AG09309 (cell line): ENCODE results near the gene FKBP9.

Experiments used
- DNase-seq: peaks from one replicate; pipeline ENCODE4 v3.0.0-alpha.2; 2010; ENCODE audit warnings: low read depth
- H3K4me3 ChIP-seq: 2 replicates; pipeline ENCODE4 v1.5.1; 2011; ENCODE audit warnings: mild to moderate bottlenecking, low read depth, low read length, moderate library complexity; ENCODE audit not compliant: control insufficient read depth
- TF ChIP-seq, protein P1 (sequence below): IDR thresholded peaks from 2 replicates; pipeline ENCODE4 v1.5.1; 2011; ENCODE audit warnings: mild to moderate bottlenecking, low read depth, low read length, inconsistent platforms; ENCODE audit not compliant: insufficient read depth, control insufficient read depth; ENCODE audit errors: missing control alignments

Gene FKBP9

DNA sequence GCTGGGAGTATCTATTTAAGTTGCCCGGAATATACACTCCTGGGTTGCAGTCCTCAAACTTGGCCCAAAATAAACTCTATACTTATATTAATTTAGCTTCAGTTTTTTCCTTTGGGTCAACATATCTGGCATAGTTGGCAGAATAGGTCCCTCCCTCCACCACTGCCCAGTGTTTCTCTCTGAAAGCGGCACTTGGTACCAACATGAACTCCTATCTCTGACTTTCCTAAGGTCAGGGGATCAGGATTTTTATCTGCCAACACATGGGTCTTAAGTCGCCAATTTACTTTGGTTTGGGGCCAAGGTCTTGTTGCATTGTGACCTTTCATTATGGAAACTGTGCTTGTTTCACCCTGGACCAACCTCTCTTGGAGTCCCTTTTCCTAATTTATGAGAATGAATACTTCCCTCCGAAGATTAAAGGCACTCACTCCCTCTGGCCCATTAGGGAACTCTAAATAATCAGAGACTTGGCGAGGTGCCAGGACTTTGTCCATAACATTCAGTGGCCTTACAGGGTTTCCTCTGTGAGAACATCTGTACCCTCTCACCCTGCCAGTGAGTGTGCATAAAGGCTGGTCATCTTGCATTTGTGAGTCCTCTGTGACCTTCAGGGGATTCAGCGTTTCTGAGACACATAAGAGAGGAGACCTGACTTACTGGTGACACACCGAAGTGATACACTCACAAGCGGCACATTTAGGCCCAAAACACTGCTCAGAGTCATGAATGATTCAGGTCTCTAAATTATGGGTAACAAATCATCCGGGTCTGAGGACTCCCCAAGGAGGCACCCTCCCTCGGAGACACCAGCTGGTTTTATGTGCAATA lies 19.7 kb upstream of the FKBP9 start:
- DNase-seq: no peak
- TF ChIP-seq, protein P1, sequence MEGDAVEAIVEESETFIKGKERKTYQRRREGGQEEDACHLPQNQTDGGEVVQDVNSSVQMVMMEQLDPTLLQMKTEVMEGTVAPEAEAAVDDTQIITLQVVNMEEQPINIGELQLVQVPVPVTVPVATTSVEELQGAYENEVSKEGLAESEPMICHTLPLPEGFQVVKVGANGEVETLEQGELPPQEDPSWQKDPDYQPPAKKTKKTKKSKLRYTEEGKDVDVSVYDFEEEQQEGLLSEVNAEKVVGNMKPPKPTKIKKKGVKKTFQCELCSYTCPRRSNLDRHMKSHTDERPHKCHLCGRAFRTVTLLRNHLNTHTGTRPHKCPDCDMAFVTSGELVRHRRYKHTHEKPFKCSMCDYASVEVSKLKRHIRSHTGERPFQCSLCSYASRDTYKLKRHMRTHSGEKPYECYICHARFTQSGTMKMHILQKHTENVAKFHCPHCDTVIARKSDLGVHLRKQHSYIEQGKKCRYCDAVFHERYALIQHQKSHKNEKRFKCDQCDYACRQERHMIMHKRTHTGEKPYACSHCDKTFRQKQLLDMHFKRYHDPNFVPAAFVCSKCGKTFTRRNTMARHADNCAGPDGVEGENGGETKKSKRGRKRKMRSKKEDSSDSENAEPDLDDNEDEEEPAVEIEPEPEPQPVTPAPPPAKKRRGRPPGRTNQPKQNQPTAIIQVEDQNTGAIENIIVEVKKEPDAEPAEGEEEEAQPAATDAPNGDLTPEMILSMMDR: no peak
- H3K4me3 ChIP-seq: no peak overlapping the region

DNA sequence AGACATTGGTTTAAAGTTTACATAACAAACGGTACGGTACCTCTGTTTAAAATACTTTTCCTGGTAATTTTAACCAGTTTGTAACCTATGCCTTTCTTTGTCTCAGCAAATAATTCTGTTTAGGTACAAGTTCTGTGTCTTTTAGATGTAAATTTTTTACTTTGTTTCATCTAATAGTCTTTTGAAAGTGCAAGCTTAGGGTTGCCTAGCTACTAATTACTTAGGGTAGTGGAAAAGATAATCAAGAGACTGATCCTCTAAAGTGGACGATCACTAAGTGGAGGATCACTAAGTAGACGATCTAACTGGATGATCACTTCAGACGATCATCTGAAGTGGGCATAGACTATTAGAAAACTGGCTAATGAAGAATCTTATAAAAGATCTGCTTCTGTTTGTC lies 16.1 kb upstream of the FKBP9 start:
- DNase-seq: no peak
- peak overlapping the region; percentile 93 for H3K4me3 ChIP-seq
- TF ChIP-seq, protein P1: no peak

DNA sequence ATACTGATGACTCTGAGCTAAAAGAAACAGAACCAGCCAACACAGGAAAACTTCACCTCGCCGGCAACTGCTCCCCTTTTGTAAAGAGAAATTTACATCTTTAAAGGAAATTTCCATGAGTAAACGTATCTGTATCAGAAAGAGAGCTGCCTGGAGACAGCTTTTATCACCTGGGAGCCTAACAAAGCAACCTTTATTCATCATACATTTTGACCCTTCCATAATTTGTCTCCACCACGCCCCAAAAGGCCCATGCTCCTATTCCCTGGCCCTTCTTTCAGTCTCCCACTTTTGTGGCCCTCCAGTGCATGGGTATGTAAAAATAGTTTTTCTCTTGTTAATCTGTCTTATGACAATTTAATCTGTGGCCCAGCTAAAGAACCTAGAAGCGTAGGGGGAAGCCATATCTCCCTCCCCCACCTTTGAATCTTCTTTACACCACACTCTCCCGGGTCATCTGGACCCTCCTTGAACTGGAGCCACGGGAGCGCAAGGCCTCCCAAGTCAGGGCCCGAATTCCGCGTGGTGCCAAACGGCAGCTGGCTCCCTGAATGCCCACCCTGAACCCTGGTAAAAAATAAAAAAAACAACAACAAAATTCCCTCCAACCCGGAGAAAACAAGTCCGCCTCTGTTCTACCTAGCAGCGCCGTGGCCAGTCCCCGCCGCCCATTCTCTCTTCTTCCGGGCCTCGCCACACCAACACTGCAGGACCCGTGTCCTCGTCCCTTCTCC lies 15.4 kb upstream of the FKBP9 start:
- H3K4me3 ChIP-seq: peak overlapping the region; percentile 93
- TF ChIP-seq, protein P1: no peak
- DNase-seq: no peak

DNA sequence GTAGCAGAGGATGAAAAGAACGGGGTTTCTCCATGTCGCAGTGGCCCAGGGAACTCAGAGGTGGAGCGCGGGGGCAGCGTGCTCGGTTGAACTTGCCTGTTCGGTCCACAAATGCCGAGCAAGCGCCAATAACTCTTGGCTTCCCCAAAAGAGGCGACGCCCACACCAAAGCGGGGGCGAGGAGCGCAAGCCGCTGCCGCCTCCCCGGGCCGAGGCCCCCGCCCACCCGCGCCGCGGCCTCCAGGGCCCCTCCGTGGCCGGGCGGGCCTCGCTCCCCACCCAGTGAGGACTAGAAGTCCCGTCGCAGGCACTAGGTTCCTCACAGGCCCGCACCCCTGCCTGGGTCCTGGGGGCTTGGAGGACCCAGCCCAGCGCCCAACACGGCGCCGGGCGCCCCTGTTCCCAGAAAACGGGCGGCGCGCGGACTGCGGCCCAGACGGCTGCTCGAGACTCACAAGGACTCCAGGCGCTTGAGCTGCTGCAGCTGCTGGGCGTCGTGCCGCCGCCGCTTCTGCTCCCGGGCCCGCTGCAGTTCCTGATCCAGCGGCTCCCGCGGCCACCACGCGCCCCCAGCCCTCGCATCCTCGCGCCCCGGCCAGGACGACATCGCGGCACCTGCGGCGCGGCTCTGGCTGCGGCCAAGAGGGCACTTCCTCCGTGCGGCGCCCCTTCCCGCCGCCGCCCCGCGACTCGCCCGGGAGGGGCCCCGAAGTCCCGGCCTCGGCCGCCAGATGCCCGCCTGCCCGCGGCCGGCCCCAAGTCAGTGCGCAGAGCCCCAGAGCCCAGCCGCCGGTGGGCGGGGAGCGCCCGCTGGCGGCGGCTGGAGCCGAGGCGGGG lies 14.6 kb upstream of the FKBP9 start:
- no peak for DNase-seq
- peak overlapping the region; percentile 93 for H3K4me3 ChIP-seq
- TF ChIP-seq, protein P1: peak; percentile 39

DNA sequence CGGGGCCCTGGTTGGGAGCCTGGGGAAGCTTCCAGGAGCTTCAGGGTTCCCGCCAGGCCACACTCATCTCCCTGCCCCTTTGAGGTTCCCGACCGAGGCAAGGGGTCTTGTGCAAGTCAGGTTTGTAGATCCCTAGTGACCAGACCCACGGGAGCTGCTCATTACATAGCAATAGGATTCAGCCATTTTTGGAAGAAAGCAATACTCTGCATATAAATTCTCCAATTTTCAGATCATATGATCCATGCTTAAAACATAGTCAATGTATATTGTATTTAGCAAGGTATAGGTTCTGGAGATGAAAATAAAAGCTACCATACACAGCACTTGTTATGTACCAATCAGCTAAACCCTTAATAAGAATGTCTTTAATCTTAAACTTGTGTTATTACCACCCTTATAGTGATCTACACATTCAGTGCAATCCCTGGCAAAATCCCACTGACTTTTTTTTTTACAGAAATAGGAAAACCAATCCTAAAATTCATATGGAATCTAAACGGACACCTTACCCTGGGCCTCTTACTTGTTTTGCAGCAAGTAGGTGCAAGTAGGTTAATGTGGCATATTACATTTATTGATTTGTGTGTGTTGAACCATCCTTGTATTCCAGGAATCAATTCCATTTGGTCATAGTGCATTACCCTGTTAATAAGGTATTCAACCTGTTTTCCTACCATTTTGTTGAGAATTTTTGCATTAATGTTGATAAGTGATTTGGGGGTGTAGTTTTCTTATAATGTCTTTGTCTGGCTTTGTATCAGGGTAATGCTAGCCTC lies 13.8 kb upstream of the FKBP9 start:
- TF ChIP-seq, protein P1: no peak
- H3K4me3 ChIP-seq: peak overlapping the region; percentile 93
- no peak for DNase-seq

DNA sequence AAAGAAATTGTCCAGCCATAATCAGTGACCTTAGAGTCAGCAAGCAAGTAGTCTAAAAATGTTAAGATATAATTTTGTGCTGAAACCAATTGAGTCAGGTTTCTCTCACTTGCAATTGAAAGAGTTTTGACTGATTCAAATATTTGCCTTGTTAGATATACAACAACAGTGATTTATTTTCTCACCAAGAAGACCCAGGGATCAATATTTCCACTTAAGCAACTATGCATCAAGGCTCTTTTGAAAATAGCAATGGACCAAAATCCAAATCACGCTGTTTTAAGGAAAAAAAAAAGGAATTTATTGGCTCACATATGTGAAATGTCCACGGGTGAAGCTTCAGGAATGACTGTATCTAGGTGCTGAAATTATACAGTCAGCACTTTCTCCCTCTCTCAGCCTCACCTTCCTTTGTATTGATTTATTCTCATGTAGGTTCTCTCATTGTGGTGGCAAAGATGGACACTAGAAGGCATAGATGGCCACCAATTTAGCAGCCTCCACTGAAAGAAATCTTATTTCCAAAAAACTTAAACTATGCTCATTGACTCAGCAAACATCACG lies 9.7 kb upstream of the FKBP9 start:
- H3K4me3 ChIP-seq: no peak overlapping the region
- TF ChIP-seq, protein P1: no peak
- no peak for DNase-seq
